Stimulated activated CD4-positive, alpha-beta T cell treated with anti-CD3 and anti-CD28 coated beads, Interleukin-15, amount 100 ng/mL, for 24 hours (primary cell): ENCODE data around the gene JAM2.

Experiments
- DNase-seq: peaks from one replicate; pipeline ENCODE4 v3.0.0-alpha.2; 2020

JAM2 gene

GRCh38 chr21:25721987-25722386 lies 82.9 kb downstream of the JAM2 start:
- DNase-seq = no peak

GRCh38 chr21:25722631-25723030 lies 83.6 kb downstream of the JAM2 start:
- DNase-seq = no peak

DNA sequence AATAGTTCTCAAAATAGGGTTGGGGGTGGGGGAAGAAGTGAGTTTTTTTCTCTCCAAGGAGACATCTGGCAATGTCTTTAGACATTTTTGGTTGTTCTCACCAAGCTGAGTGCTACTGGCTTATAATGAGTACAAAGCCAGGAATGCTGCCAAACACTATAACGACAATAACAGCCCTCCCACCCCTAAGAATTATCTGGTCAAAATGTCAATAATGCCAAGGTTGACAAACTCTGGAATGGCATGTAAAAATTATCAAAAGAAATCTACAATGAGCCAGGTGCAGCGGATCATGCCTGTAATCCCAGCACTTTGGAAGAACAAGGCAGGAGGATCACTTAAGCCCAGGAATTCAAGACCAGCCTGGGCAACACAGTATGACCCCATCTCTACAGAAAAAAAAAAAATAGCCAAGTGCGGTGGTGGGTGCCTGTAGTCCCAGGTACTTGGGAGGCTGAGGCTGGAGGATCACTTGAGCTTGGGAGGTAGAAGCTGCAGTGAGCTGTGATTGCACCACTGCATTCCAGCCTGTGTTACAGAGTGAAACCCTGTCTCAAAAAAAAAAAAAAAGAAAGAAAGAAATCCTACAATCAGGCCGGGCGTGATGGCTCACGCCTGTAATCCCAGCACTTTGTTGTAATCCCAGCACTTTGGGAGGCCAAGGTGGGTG lies 93.2 kb downstream of the JAM2 start:
- no peak for DNase-seq

DNA sequence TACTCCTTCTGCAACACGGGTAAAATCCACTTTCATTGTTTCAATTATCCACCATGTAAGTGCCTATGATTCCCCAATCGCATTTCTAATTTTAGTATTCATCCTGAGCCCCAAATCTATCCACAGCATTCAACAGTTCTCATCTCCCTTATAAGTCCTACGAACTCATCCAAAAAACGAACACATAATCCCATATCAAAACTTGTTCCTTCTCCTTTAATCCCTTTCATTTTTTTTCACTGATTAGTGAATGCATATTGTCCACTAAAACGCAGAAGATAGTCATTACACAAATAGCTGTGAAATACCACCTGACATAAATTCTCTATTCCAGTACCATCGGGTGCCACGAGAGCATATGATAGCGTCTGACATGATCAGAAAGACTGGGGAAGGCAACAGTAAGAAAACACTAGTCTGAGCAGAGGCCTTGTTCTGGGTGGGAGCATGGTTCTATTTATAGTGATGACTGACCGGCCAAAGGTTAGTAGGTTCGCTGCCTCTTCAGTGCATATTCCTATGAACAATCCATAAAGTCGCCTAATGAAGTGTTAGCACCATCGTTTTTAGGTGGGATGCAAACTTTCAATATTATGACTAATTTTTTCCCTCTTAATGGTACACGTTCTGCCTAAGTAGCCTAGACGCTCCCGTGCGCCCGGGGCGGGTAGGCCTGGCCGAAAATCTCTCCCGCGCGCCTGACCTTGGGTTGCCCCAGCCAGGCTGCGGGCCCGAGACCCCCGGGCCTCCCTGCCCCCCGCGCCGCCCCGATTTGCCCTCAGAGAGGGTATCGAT lies 95.0 kb downstream of the JAM2 start:
- DNase-seq = peak; percentile 52

DNA sequence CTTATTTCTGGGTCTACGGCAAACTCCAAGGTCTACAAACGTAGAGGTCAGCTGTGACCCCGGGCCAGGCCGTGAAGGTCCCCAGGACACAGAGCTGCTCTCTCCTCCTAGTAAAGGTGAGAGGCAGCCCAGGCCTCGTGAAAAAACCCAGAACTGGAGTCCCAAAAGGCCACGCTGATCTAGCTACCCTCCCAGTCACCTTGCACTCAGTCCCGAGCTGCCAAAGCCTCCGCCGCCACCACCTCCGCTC lies 95.5 kb downstream of the JAM2 start:
- DNase-seq = no peak

DNA sequence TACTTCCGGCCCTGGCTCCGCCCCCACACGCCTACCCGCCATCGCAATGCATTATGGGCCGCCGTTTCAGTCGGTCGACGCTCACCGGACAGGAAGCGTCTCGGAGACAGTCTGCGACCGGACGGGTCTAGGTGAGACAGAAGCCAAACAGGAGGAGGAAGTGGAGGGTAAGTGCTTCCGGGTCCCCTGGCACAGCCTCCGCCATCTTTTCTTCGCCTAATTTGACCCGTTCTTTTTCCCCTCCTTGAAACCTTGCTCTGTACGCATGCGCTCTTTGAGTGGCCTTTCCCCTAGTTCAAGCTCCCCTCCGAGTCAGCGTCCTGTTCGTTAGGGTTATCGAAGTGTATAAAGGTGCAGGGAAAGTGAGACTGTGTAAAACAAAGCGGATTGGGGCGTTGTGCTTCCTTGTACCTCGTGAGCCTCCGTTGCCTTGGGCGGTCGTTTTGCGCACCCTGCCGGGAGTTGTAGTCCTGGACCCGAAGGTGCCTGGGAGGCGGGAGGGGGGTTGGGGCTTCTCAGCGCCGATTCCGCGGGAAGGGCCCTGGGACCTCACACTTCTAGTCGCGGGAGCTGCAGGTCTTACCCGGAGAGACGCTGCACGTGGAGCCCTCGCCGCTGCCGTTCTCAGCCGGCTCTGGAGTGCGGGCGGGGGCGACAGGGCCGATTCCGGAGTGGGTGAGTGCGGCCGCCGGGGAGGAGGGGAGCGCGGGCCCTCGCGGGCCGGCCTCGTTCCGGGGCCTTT lies 96.0 kb downstream of the JAM2 start, which contains the start of the genes ATP5PF and GABPA:
TSS of gene ATP5PF (minus strand) at position 1 of the 742 bp plus-strand sequence. CDS start 5,110 bp downstream, outside the sequence.
TSS of gene GABPA (plus strand) at position 69 of the 742 bp plus-strand sequence. CDS start 6,627 bp downstream, outside the sequence.
- DNase-seq = peak; percentile 97

- peak; percentile 86 for DNase-seq
Measured at GRCh38 chr21:25735646-25736597, 96.9 kb downstream of the JAM2 start.

DNA sequence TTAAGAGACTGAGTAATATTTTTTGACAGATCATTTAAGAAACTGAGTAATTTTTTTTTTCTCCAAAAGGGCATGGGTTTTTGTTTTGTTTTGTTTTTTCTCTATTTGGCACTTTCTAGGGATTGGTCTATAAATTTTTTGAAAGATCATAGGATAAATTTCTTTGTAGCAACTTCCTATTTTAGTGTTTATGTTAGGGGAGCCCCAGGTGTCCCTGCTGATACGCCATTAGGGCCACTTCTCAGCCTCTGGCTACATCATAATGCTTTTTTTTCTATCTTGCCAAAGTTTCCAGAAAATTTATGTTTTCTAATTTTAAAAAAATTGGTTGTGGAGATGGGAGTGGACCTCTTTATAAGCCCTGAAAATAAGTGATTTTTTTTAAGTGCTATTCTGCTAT lies 98.4 kb downstream of the JAM2 start:
- DNase-seq = no peak

GRCh38 chr21:25742900-25743299 lies 103.8 kb downstream of the JAM2 start:
- DNase-seq = no peak

DNA sequence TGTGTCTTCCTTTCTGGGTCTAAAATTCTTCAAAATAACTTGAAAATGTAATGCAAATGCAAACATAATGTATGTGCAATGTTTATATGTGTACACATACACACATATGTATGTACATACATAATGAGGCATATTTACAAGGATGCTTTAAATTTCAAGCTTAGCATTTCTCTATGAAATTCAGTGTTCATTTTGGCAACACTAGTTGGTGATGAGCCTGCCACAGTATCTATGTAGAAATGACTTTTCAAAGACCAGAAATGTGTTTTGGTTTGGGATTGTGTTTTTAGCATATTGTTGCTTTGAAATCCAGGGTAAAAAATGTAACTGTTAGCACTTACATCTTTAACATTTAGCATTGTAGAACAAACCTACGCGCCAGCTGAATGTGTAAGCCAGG lies 105.8 kb downstream of the JAM2 start:
- DNase-seq = no peak

GRCh38 chr21:25750085-25750484 lies 111.0 kb downstream of the JAM2 start:
- no peak for DNase-seq

DNA sequence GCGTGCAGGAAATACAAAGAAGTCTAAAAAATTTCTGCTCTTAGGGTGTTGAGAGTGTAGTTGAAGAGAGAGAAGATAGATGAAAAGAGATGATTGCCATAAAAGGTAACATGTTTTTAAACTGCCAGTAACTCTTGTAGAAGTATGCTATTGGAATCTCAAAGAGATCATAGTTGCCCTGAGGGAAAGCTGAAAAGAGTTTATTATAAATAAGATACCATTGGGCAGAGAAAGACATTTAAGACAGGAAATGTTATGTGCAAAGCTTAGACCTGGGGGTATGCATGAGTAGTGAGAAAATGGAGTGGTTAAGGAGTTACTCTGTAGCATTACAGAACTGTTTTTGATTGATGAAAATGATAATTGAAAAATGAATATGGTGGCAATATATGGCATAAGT lies 113.4 kb downstream of the JAM2 start:
- no peak for DNase-seq

- DNase-seq = no peak
Measured at GRCh38 chr21:25756190-25756932, 117.3 kb downstream of the JAM2 start.

- no peak for DNase-seq
Measured at GRCh38 chr21:25757531-25757930, 118.5 kb downstream of the JAM2 start.

- DNase-seq = no peak
Measured at GRCh38 chr21:25759573-25759972, 120.5 kb downstream of the JAM2 start.

GRCh38 chr21:25760061-25760460 lies 121.0 kb downstream of the JAM2 start:
- no peak for DNase-seq

GRCh38 chr21:25760677-25761076 lies 121.6 kb downstream of the JAM2 start:
- no peak for DNase-seq

- no peak for DNase-seq
Measured at GRCh38 chr21:25764065-25764464, 125.0 kb downstream of the JAM2 start.
